Measurements from ENCODE around the gene SPC25.

DNA sequence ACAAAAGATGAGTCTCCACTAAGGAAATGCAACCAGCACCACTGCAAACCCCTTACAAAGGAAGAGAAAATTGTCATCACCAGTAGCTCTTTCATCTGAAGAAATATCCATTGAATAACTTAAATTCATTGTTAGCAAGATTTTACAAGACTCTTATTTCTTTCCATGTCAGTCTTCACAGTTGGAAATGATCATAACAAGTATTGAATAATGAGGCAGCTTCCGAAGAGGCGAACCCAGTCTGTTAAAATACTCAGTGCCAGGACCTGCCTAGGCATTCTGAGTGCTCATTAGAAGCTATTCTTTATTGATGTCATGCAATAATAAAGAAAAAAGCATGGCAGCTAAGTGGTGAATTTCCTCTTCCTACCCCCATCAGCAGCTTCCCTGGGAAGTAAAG, 54.3 kb downstream of the SPC25 start:
- TF ChIP-seq, protein P1, sequence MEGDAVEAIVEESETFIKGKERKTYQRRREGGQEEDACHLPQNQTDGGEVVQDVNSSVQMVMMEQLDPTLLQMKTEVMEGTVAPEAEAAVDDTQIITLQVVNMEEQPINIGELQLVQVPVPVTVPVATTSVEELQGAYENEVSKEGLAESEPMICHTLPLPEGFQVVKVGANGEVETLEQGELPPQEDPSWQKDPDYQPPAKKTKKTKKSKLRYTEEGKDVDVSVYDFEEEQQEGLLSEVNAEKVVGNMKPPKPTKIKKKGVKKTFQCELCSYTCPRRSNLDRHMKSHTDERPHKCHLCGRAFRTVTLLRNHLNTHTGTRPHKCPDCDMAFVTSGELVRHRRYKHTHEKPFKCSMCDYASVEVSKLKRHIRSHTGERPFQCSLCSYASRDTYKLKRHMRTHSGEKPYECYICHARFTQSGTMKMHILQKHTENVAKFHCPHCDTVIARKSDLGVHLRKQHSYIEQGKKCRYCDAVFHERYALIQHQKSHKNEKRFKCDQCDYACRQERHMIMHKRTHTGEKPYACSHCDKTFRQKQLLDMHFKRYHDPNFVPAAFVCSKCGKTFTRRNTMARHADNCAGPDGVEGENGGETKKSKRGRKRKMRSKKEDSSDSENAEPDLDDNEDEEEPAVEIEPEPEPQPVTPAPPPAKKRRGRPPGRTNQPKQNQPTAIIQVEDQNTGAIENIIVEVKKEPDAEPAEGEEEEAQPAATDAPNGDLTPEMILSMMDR (IDR thresholded peaks at IDR 0.05 in 2 of 3, conservative IDR thresholded peaks at IDR 0.05 in 1 of 3; ENCODE audit: control insufficient read depth in 2 of 3, extremely low read depth in 1 of 3, insufficient read depth in 1 of 3, low read depth in 3 of 3, low read length in 3 of 3), result no peak
- TF ChIP-seq CHD2 (IDR thresholded peaks at IDR 0.05; ENCODE audit: borderline replicate concordance, low read depth, low read length), result no peak
- TF ChIP-seq, protein P2, sequence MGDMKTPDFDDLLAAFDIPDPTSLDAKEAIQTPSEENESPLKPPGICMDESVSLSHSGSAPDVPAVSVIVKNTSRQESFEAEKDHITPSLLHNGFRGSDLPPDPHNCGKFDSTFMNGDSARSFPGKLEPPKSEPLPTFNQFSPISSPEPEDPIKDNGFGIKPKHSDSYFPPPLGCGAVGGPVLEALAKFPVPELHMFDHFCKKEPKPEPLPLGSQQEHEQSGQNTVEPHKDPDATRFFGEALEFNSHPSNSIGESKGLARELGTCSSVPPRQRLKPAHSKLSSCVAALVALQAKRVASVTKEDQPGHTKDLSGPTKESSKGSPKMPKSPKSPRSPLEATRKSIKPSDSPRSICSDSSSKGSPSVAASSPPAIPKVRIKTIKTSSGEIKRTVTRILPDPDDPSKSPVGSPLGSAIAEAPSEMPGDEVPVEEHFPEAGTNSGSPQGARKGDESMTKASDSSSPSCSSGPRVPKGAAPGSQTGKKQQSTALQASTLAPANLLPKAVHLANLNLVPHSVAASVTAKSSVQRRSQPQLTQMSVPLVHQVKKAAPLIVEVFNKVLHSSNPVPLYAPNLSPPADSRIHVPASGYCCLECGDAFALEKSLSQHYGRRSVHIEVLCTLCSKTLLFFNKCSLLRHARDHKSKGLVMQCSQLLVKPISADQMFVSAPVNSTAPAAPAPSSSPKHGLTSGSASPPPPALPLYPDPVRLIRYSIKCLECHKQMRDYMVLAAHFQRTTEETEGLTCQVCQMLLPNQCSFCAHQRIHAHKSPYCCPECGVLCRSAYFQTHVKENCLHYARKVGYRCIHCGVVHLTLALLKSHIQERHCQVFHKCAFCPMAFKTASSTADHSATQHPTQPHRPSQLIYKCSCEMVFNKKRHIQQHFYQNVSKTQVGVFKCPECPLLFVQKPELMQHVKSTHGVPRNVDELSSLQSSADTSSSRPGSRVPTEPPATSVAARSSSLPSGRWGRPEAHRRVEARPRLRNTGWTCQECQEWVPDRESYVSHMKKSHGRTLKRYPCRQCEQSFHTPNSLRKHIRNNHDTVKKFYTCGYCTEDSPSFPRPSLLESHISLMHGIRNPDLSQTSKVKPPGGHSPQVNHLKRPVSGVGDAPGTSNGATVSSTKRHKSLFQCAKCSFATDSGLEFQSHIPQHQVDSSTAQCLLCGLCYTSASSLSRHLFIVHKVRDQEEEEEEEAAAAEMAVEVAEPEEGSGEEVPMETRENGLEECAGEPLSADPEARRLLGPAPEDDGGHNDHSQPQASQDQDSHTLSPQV (IDR thresholded peaks at IDR 0.05), result no peak
- no peak for TF ChIP-seq MXI1 (IDR thresholded peaks at IDR 0.05; ENCODE audit: low read depth, low read length)
- TF ChIP-seq LARP7 (IDR thresholded peaks at IDR 0.05), result no peak
- TF ChIP-seq SUZ12 (IDR thresholded peaks at IDR 0.05; ENCODE audit: unreplicated experiment), result no peak
- TF ChIP-seq EGR1 (IDR thresholded peaks at IDR 0.05; ENCODE audit: borderline replicate concordance in 1 of 2, low read depth in 2 of 2, low read length in 2 of 2), result no peak
- TF ChIP-seq NFYA (IDR thresholded peaks at IDR 0.05; ENCODE audit: borderline replicate concordance, low read depth, low read length), result no peak
